Natural killer cell treated with Interleukin-12 subunit alpha and Interleukin-12 subunit beta and Interleukin-15 and Interleukin-18, amount 100 ng/mL, for 72 hours (primary cell): ENCODE measurements around the gene SNRPB2. TPM values are rescaled to one million over a fixed set of nuclear protein-coding genes. Genes with fewer than 3 reads are reported as not detected.

Experiments
- ATAC-seq, 2 donors: fragments of 150-1000 bp; cut with Tn5 transposase in 1 of 2; sonication (Bioruptor Pico), chemical (Tn5 transposase) in 1 of 2; 2 replicates each; pipeline ENCODE4 v1.10.0; 2021
- DNase-seq: peaks from one replicate; pipeline ENCODE4 v3.0.0; 2022; ENCODE audit warnings: low spot score
- H3K27ac Mint-ChIP-seq, 2 donors: 1 replicate in 1 of 2; 2 replicates in 1 of 2; pipeline ENCODE4 v1.8.0; 2022; ENCODE audit warnings: mixed read lengths in 2 of 2, mild to moderate bottlenecking in 1 of 2, moderate library complexity in 1 of 2
- H3K27me3 Mint-ChIP-seq, 2 donors: 1 replicate in 1 of 2; 2 replicates in 1 of 2; pipeline ENCODE4 v1.8.0; 2022; ENCODE audit warnings: mixed read lengths in 2 of 2
- H3K36me3 Mint-ChIP-seq: one replicate; pipeline ENCODE4 v1.8.0; 2022; ENCODE audit warnings: mixed read lengths
- H3K4me1 Mint-ChIP-seq, 2 donors: 1 replicate in 1 of 2; 2 replicates in 1 of 2; pipeline ENCODE4 v1.8.0; 2022; ENCODE audit warnings: low read depth in 2 of 2, mixed read lengths in 2 of 2, mild to moderate bottlenecking in 1 of 2
- H3K4me3 Mint-ChIP-seq: one replicate; pipeline ENCODE4 v1.8.0; 2022; ENCODE audit warnings: mixed read lengths
- H3K9me3 Mint-ChIP-seq: 2 replicates; pipeline ENCODE4 v1.8.0; 2022; ENCODE audit warnings: mixed read lengths
- total RNA-seq, 2 donors: library from RNA; stranded (reverse); gene quantifications; one replicate each; pipeline ENCODE4 v1.2.3, GENCODE V29; 2022

SNRPB2 gene
- total RNA-seq, 2 donors from 2014 or later: 80.2 to 99.4 TPM

GRCh38 chr20:16747291-16747811 lies 17.5 kb downstream of the SNRPB2 start:
- Mint-ChIP-seq H3K4me1 (no peaks in the 10 kb centered on the region), H3K36me3 (peaks cover 5% of the 10 kb centered on the region), H3K4me3 (no peak overlapping the region), H3K27ac (no peak overlapping the region), H3K27me3 (peaks cover 25 to 42% of the 10 kb centered on the region in 2 donors), H3K9me3 (no peaks in the 10 kb centered on the region)
- ATAC-seq (no peak), DNase-seq (no peak)

GRCh38 chr20:16748308-16748900 lies 18.6 kb downstream of the SNRPB2 start, which contains the start of gene OTOR:
TSS of gene OTOR (plus strand) at chr20:16748358. CDS start at chr20:16748402, 44 bp downstream.
- Mint-ChIP-seq H3K4me3 (no peak within 1 kb of the TSS), H3K4me1 (no peaks in the 10 kb centered on the region), H3K9me3 (no peaks in the 10 kb centered on the region), H3K27me3 (peaks cover 25 to 42% of the 10 kb centered on the region in 2 donors), H3K27ac (no peak within 1 kb of the TSS), H3K36me3 (no peaks in the 10 kb centered on the region)
- ATAC-seq: no peak
- DNase-seq: no peak

- Mint-ChIP-seq H3K4me3 (no peak overlapping the region), H3K27ac (no peak overlapping the region), H3K27me3 (peaks cover 28 to 42% of the 10 kb centered on the region in 2 donors), H3K9me3 (no peaks in the 10 kb centered on the region), H3K36me3 (no peaks in the 10 kb centered on the region), H3K4me1 (no peaks in the 10 kb centered on the region)
- ATAC-seq (no peak), DNase-seq (no peak)
These were observed 19.7 kb downstream of the SNRPB2 start for GRCh38 chr20:16749573-16749972.

- no peak for DNase-seq
- Mint-ChIP-seq H3K9me3 (no peaks in the 10 kb centered on the region), H3K4me1 (no peaks in the 10 kb centered on the region), H3K27me3 (peaks cover 26 to 37% of the 10 kb centered on the region in 2 donors), H3K36me3 (no peaks in the 10 kb centered on the region), H3K4me3 (no peak overlapping the region), H3K27ac (no peak overlapping the region)
- no peak for ATAC-seq
These were observed 22.3 kb downstream of the SNRPB2 start for GRCh38 chr20:16752082-16752481.

GRCh38 chr20:16752901-16753300 lies 23.1 kb downstream of the SNRPB2 start:
- H3K4me1 Mint-ChIP-seq: no peaks in the 10 kb centered on the region
- no peak overlapping the region for H3K4me3 Mint-ChIP-seq
- no peak overlapping the region for H3K27ac Mint-ChIP-seq
- no peak for ATAC-seq
- no peak for DNase-seq
- H3K36me3 Mint-ChIP-seq: no peaks in the 10 kb centered on the region
- no peaks in the 10 kb centered on the region for H3K9me3 Mint-ChIP-seq
- H3K27me3 Mint-ChIP-seq: peaks cover 25 to 34% of the 10 kb centered on the region in 2 donors

GRCh38 chr20:16758454-16759180 lies 28.8 kb downstream of the SNRPB2 start:
- H3K4me1 Mint-ChIP-seq: no peaks in the 10 kb centered on the region
- H3K36me3 Mint-ChIP-seq: no peaks in the 10 kb centered on the region
- H3K27me3 Mint-ChIP-seq: peaks cover 23% of the 10 kb centered on the region in 2 donors
- no peak for ATAC-seq
- no peak overlapping the region for H3K4me3 Mint-ChIP-seq
- DNase-seq: no peak
- no peak overlapping the region for H3K27ac Mint-ChIP-seq
- H3K9me3 Mint-ChIP-seq: no peaks in the 10 kb centered on the region

GRCh38 chr20:16759181-16759563 lies 29.3 kb downstream of the SNRPB2 start:
- Mint-ChIP-seq H3K27me3 (peaks cover 22 to 28% of the 10 kb centered on the region in 2 donors), H3K27ac (no peak overlapping the region), H3K4me3 (no peak overlapping the region), H3K9me3 (no peaks in the 10 kb centered on the region), H3K36me3 (no peaks in the 10 kb centered on the region), H3K4me1 (no peaks in the 10 kb centered on the region)
- no peak for ATAC-seq
- no peak for DNase-seq

- no peaks in the 10 kb centered on the region for H3K36me3 Mint-ChIP-seq
- no peak overlapping the region for H3K27ac Mint-ChIP-seq
- no peak overlapping the region for H3K4me3 Mint-ChIP-seq
- no peak for DNase-seq
- H3K9me3 Mint-ChIP-seq: no peaks in the 10 kb centered on the region
- H3K4me1 Mint-ChIP-seq: no peaks in the 10 kb centered on the region
- ATAC-seq: no peak
- H3K27me3 Mint-ChIP-seq: peaks cover 27 to 40% of the 10 kb centered on the region in 2 donors
These were observed 30.8 kb downstream of the SNRPB2 start for GRCh38 chr20:16760431-16761304.

- H3K27me3 Mint-ChIP-seq: peaks cover 27 to 46% of the 10 kb centered on the region in 2 donors
- H3K9me3 Mint-ChIP-seq: no peaks in the 10 kb centered on the region
- H3K27ac Mint-ChIP-seq: no peak overlapping the region
- peak; percentile 54 to 65 for ATAC-seq
- no peaks in the 10 kb centered on the region for H3K4me1 Mint-ChIP-seq
- H3K36me3 Mint-ChIP-seq: no peaks in the 10 kb centered on the region
- no peak for DNase-seq
- no peak overlapping the region for H3K4me3 Mint-ChIP-seq
These were observed 31.5 kb downstream of the SNRPB2 start for GRCh38 chr20:16761305-16761829.

- Mint-ChIP-seq H3K9me3 (no peaks in the 10 kb centered on the region), H3K36me3 (no peaks in the 10 kb centered on the region), H3K27ac (no peak overlapping the region), H3K4me1 (no peaks in the 10 kb centered on the region), H3K4me3 (no peak overlapping the region), H3K27me3 (peaks cover 27 to 46% of the 10 kb centered on the region in 2 donors)
- DNase-seq (no peak), ATAC-seq (no peak)
These were observed 34.7 kb downstream of the SNRPB2 start for GRCh38 chr20:16764560-16764959.

GRCh38 chr20:16771213-16771612 lies 41.4 kb downstream of the SNRPB2 start:
- Mint-ChIP-seq H3K9me3 (no peaks in the 10 kb centered on the region), H3K4me3 (no peak overlapping the region), H3K36me3 (peaks cover 9% of the 10 kb centered on the region), H3K27ac (no peak overlapping the region), H3K27me3 (peaks cover 11 to 37% of the 10 kb centered on the region in 2 donors), H3K4me1 (no peaks in the 10 kb centered on the region)
- DNase-seq: no peak
- ATAC-seq: no peak

- no peaks in the 10 kb centered on the region for H3K4me1 Mint-ChIP-seq
- H3K9me3 Mint-ChIP-seq: no peaks in the 10 kb centered on the region
- H3K27me3 Mint-ChIP-seq: peaks cover 11 to 37% of the 10 kb centered on the region in 2 donors
- no peak overlapping the region for H3K27ac Mint-ChIP-seq
- DNase-seq: no peak
- peaks cover 9% of the 10 kb centered on the region for H3K36me3 Mint-ChIP-seq
- no peak overlapping the region for H3K4me3 Mint-ChIP-seq
- ATAC-seq: no peak
These were observed 46.1 kb downstream of the SNRPB2 start for GRCh38 chr20:16775961-16776360.

GRCh38 chr20:16777126-16777525 lies 47.3 kb downstream of the SNRPB2 start:
- Mint-ChIP-seq H3K27me3 (peaks cover 11 to 29% of the 10 kb centered on the region in 2 donors), H3K36me3 (peaks cover 10% of the 10 kb centered on the region), H3K27ac (no peak overlapping the region), H3K4me1 (no peaks in the 10 kb centered on the region), H3K9me3 (no peaks in the 10 kb centered on the region), H3K4me3 (no peak overlapping the region)
- ATAC-seq (no peak), DNase-seq (no peak)
